Measurements from ENCODE around the gene GGA1. TPM values are rescaled to one million over a fixed set of nuclear protein-coding genes. Genes with fewer than 3 reads are reported as not detected.

The GGA1 gene
- total and polyA plus RNA-seq, 10 of the 15 experiments (the other 5 are each of a cell fraction or from before 2014, with no cell fraction given): 1.4 to 79.4 (median 44.4) TPM

- TF ChIP-seq E4F1 (IDR thresholded peaks at IDR 0.05; ENCODE audit: borderline replicate concordance, partially characterized antibody) (no peak), IRF5 (IDR thresholded peaks at IDR 0.05; ENCODE audit: borderline replicate concordance) (no peak), SUZ12 (IDR thresholded peaks at IDR 0.05; ENCODE audit: unreplicated experiment) (peak; percentile 84), EED (IDR thresholded peaks at IDR 0.05; ENCODE audit: low read depth) (no peak; the same call in 1 of the 2 replicates), BHLHE40 (IDR thresholded peaks at IDR 0.05; ENCODE audit: borderline replicate concordance in 1 of 2, low read depth in 2 of 2, low read length in 1 of 2) (peak in 1 of 2 experiments; percentile 40; a peak in 2 of 4 replicates), WRNIP1 (IDR thresholded peaks at IDR 0.05; ENCODE audit: borderline replicate concordance, low read depth, low read length) (no peak), BRCA1 (IDR thresholded peaks at IDR 0.05; ENCODE audit: low read depth, low read length) (no peak), E2F4 (IDR thresholded peaks at IDR 0.05; ENCODE audit: low read depth, low read length) (no peak), ZNF687 (IDR thresholded peaks at IDR 0.05) (no peak), NRF1 (conservative IDR thresholded peaks at IDR 0.05; ENCODE audit: low read depth, low read length) (no peak), SREBF2 (IDR thresholded peaks at IDR 0.05; ENCODE audit: low read length) (no peak), CBFB (IDR thresholded peaks at IDR 0.05; ENCODE audit: low read depth) (peak; percentile 21; the same call in 1 of the 2 replicates), TBL1XR1 (IDR thresholded peaks at IDR 0.05; ENCODE audit: low read depth, low read length) (no peak), ZBED1 (IDR thresholded peaks at IDR 0.05; ENCODE audit: borderline replicate concordance) (no peak), SPI1 (IDR thresholded peaks at IDR 0.05; ENCODE audit: borderline replicate concordance, insufficient read depth, low read depth, low read length) (no peak), GATAD2B (conservative IDR thresholded peaks at IDR 0.05; ENCODE audit: low read depth) (0 out of 2 replicates have a peak, but pooled peaks have one; percentile 52), CREB1 (IDR thresholded peaks at IDR 0.05; ENCODE audit: low read depth) (peak; percentile 60; the same call in 1 of the 2 replicates), NR2C2 (IDR thresholded peaks at IDR 0.05; ENCODE audit: borderline replicate concordance, control insufficient read depth, insufficient read length, low read depth) (no peak)
Measured at GRCh38 chr22:37561212-37562048, 47.2 kb upstream of the GGA1 start (continued).

Measured in GM12878 (cell line).